M059J (cell line): ENCODE results near the gene KCNK2. TPM values are rescaled to one million over a fixed set of nuclear protein-coding genes. Genes with fewer than 3 reads are reported as not detected.

Source experiments
- DNase-seq: peaks from one replicate; pipeline ENCODE4 v3.0.0-alpha.2; 2012; ENCODE audit warnings: low read depth
- total RNA-seq: library from RNA; depleted of rRNA; stranded (reverse); fragments of >200 nt; shearing (Covaris generic); gene quantifications from 2 replicates; pipeline ENCODE4 v1.2.3, GENCODE V29; 2014

KCNK2 gene
- total RNA-seq, 1 experiment from 2014 or later, result 7.5 TPM

DNA sequence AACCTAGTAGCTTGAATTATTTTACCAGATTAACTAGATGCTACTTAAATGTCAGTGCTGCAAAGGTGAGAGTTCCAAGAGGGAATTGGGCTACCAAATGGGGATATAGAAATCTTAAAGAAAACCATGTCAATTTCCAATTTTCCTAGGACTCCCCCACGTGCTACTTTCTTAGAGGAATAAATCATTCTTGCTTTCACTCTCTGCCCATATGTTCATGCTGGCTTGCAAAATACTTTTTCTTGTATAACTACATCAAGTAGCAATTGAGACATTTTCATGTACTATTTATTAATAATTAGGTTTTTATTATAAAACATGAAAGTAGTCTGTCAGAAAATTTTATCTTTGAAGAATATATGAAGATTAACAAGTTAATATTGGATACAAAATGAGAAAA lies 11.8 kb downstream of the KCNK2 start:
- DNase-seq, result no peak

DNA sequence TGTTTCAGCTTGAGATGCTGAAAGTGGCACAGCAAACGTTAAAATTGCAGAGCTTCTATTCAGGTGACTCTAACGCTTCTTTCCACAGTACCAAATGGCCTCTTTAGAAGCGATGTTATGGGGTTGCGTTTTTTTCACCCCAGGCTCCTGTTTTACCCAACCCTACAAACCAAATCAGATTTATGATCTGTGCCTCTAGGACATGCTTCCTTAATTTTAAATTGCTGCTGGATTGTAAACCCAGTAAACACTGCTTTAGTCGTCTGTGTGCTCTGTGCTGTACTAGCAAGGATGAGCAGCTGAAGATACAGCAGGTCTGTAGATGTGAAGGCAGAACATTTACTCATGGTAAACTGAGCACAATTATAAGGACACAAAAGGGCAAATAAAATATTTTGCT lies 13.0 kb downstream of the KCNK2 start:
- DNase-seq, result no peak

DNA sequence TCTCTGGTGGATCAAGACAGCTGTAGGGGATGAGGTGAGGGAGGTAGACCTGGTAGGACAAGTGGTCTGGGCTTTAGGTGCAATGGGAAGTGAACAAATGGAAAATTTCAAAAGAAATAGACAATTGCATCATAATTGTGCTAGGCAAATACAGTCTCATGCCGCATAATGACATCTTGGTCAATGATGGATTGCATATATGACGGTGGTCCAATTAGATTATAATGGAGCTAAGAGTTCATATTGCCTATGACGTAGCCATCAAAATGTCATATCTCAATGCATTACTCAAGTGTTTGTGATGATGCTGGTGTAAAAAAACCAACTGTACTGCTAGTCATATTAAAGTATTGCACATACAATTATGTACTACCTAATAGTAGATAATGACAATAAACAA lies 19.0 kb downstream of the KCNK2 start:
- no peak for DNase-seq

GRCh38 chr1:215104283-215104682 lies 21.7 kb downstream of the KCNK2 start:
- DNase-seq, result peak; percentile 27

DNA sequence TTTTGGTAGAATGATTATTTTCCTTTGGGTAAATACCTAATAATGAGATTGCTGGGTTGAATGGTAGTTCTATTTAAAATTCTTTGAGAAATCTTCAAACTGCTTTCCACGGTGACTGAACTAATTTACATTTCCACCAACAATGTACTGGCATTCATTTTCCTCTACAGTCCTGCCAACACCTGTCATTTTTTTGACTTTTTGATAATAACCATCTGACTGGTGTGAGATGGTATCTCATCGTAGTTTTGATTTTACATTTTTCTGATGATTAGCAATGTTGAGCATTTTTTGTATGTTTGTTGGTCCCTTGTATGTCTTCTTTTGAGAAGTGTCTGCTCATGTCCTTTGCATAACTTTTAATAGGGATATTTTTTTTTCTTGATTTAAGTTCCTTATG lies 23.5 kb downstream of the KCNK2 start:
- DNase-seq, result no peak

DNA sequence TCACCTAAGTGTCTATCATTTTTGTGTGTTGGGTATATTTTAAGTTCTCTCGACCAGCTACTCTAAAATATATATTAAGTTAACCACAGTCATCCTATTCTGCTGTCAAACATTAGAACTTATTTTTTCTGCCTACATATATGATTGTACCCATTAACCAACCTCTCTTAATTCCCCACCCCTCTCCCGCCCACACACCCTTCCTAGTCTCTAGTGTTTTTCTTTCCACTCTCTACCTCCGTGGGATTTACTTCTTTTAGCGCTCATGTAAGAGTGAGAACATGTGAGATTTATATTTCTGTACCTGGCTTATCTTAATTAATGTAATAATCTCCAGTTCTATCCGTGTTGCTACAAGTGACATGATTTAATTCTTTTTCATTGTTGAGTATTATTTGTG lies 26.6 kb downstream of the KCNK2 start:
- no peak for DNase-seq

- DNase-seq, result no peak
These were observed 29.4 kb downstream of the KCNK2 start for GRCh38 chr1:215111916-215112315.

- DNase-seq, result no peak
These were observed 31.2 kb downstream of the KCNK2 start for GRCh38 chr1:215113776-215114153.

DNA sequence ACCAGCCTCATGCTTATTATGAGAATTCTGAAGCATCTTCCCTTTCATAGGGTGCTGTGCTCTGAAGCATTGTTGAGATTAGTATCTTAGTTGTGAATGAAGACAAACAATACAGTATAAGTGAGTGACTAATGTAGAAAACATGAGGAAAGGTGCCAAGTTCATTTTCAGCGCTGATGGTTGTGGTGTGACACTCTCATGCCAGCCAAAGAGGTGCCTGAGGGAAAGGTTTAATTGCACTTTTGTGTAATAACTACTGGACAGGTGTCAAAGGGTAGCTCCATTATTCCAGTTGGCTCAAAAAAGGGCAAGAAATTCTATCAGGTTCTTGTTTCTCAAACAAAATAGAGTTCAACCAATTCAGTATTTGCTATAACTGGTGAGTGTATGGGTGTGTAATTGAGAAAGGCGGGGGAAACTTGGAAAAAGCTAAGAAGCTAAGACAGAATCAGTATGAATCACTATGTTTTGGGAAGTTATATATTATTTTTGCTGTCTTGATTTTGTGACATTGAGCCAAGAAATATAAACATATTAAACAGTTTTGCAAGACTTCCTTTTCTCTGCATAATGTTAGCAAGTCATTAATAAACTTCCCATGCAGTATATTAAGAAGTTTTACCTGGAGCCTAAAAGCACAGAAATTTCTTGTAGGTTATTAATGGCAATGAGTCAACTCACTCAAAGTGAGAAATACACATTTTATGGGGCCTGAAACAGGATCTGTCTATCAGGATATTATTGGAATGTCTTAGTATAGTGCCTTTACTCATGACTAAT lies 31.8 kb downstream of the KCNK2 start:
- peak; percentile 95 for DNase-seq

DNA sequence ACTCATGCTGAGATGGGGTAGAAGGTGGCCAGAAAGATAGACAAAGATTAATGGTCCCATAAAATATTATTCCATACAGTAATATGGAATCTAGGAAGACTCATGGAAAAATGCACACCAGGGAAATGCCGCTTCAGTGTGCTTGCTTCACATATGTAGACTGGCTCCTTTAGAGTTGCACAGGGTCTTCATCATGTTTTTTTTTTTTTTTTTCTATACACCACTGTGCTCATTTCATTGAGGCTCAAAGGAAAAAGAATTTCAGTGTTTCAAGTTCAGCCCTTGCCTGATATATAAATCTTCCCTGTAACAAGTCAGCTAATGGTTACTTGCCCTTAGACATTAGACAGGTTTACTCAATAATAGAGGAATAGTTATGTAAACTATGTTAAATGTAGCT lies 33.2 kb downstream of the KCNK2 start:
- no peak for DNase-seq

DNA sequence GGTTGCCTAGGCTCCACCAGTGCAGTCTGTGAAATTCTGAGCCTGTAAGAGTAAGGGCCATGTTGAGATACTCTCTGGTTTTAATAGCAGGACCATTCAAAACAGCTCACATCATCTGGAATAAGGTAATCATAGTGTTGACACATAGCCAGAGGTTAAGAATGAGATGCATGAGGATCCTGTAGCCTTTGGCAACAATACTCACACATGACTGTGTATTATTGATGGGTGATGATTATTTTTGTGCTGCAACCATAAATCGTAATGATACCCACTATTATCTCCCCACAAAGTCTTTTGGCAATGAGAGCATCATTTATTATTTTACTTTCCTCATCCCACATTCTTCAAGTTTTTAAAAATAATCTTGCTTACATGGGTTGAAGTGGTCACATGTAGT lies 35.5 kb downstream of the KCNK2 start:
- no peak for DNase-seq

GRCh38 chr1:215119056-215119455 lies 36.5 kb downstream of the KCNK2 start:
- no peak for DNase-seq

DNA sequence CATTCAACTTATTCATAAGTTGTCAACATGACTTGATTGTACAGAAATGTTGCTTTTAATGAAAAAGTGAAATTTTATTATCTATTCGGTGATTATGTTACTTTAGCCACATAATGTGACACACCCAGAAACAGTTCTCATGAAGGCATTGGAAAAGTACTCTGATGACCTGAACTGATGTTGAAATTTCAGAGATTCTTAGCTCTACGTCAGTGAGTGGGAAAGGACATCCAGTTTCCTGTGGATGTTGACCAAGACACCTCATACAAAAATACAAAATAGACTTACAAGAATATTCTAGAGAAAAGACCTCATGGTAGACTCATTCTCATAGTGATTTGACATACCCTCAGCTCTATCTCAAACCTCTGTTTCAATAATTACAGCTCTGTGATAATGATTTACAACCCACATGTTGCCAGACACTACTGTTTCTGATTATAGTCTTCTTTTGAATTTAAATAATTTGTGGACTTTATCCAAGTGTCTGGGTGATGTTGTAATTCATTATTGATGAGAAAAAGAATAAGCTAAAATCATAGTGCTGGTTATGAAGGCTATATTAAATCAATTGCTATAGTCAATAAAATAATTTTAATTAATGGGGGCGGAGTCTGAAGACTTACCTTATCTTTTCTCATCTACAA lies 37.3 kb downstream of the KCNK2 start:
- DNase-seq, result no peak

DNA sequence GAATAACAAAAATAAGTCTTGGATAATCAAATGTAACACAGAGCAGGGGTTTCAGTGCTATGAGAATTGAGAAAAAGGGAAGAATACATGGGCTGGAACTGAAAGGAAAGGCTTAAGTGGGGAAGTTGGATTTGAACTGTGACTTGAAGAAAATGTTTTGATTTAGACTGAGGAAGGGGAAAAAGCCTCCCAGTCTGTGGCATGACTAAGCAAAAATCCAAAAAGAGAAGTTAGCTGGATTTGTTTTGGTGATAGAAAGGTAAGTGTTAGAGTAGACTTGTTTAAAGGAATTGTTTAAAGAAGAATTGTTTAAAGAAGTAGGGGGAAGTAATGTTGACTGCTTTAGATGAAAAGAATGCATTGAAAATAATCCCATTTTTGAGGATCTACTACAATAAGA lies 46.0 kb downstream of the KCNK2 start:
- DNase-seq, result no peak

GRCh38 chr1:215131291-215131690 lies 48.8 kb downstream of the KCNK2 start:
- DNase-seq, result no peak

- peak; percentile 52 for DNase-seq
These were observed 49.6 kb downstream of the KCNK2 start for GRCh38 chr1:215132156-215132555.

- DNase-seq, result no peak
These were observed 51.0 kb downstream of the KCNK2 start for GRCh38 chr1:215133532-215133931.

GRCh38 chr1:215137985-215138384 lies 55.4 kb downstream of the KCNK2 start:
- DNase-seq, result no peak

DNA sequence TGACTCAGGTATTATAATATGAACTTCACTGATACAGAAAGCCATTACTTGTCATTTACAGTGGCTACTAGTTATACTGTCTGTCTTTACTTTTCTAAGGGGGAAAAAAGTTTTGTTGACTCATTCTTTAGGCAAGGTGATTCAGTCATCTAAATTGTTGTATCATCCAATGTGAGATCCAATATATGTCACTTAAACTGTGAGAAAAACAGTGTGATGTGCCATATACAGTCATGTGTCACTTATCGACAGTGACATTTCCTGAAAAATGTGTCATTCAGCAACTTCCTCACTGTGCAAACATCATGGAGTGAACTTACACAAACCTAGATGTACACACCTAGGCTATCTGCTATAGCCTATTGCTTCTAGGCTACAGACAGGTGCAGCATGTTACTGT lies 57.6 kb downstream of the KCNK2 start:
- DNase-seq, result peak; percentile 12

- no peak for DNase-seq
These were observed 58.9 kb downstream of the KCNK2 start for GRCh38 chr1:215141460-215141859.

GRCh38 chr1:215143497-215143896 lies 61.0 kb downstream of the KCNK2 start:
- no peak for DNase-seq

- DNase-seq, result peak; percentile 31
These were observed 63.9 kb downstream of the KCNK2 start for GRCh38 chr1:215146240-215146975.

DNA sequence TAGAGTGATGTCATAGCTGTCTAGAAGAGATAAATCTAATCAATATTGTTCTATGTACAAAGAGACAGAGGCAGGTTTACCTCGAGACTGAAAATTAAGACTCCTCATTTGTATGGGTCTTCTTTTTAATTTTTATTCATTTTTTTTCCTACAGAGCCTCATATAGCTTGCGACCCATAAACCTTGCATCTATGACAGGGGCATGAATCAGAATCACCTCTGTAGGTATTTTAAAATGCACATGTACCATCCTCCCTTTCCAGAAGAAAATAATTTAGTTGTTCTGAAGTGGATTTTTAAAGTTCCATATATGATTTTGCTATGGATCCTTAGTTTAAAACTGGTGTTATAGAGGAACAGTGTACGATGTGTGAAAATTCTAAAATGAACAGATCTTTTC lies 64.5 kb downstream of the KCNK2 start:
- no peak for DNase-seq
